GM23338 (cell line): ENCODE results near the gene APOD.

Source experiments
- CREB1 ChIP-seq: fragments of 250-450 bp; sonication (Bioruptor Pico); IDR thresholded peaks from 2 replicates; pipeline ENCODE4 v1.5.0; 2020; ENCODE audit warnings: low read depth, mild to moderate bottlenecking, moderate library complexity
- EZH2 ChIP-seq: fragments of 200-600 bp; sonication (generic); IDR thresholded peaks from one replicate; pipeline ENCODE4 v1.8.0; 2017; ENCODE audit warnings: antibody characterized with exemption, mild to moderate bottlenecking, low read depth; ENCODE audit not compliant: unreplicated experiment
- EZH2phosphoT487 ChIP-seq: fragments of 200-600 bp; sonication (generic); IDR thresholded peaks from one replicate; pipeline ENCODE4 v1.8.1; 2018; ENCODE audit warnings: antibody characterized with exemption; ENCODE audit not compliant: unreplicated experiment
- JUNB ChIP-seq: IDR thresholded peaks from one replicate; pipeline ENCODE4 v1.6.1; 2016; ENCODE audit warnings: antibody characterized with exemption; ENCODE audit not compliant: unreplicated experiment
- POLR2AphosphoS5 ChIP-seq: IDR thresholded peaks from 2 replicates; pipeline ENCODE4 v1.6.1; 2016; ENCODE audit warnings: antibody characterized with exemption, low read depth
- TF ChIP-seq, protein P1 (sequence below), 2 experiments: fragments of 200-600 bp in 1 of 2; sonication (generic) in 1 of 2; conservative IDR thresholded peaks; 2 replicates each; pipeline versions ENCODE4 v1.5.1 to v1.6.1; 2016 to 2017; ENCODE audit warnings: antibody characterized with exemption in 2 of 2, low read depth in 2 of 2, mild to moderate bottlenecking in 2 of 2, moderate library complexity in 1 of 2
- TF ChIP-seq, protein P2 (sequence below): IDR thresholded peaks from one replicate; pipeline ENCODE4 v1.6.1; 2018; ENCODE audit warnings: antibody characterized with exemption; ENCODE audit not compliant: unreplicated experiment

DNA sequence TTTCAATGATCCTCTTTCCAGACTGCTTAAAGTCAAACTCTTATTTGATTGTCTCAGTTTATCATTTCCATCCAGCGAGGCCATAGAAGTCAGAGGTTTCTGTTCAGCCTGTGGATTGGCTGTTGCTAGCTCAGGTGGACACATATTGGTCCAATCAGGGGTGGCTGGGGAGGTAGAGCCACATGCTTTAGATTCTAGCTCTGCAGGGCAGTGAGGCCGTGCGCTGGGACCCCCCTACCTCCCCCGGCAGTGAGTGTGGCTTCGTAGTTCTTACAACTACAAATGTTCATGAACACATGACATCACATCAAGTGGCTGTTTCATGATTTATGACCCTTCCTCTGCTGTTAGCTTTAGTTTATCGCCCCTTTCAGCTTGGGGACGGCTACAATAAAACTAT is 18.0 kb downstream of the APOD start:
- TF ChIP-seq, protein P1, sequence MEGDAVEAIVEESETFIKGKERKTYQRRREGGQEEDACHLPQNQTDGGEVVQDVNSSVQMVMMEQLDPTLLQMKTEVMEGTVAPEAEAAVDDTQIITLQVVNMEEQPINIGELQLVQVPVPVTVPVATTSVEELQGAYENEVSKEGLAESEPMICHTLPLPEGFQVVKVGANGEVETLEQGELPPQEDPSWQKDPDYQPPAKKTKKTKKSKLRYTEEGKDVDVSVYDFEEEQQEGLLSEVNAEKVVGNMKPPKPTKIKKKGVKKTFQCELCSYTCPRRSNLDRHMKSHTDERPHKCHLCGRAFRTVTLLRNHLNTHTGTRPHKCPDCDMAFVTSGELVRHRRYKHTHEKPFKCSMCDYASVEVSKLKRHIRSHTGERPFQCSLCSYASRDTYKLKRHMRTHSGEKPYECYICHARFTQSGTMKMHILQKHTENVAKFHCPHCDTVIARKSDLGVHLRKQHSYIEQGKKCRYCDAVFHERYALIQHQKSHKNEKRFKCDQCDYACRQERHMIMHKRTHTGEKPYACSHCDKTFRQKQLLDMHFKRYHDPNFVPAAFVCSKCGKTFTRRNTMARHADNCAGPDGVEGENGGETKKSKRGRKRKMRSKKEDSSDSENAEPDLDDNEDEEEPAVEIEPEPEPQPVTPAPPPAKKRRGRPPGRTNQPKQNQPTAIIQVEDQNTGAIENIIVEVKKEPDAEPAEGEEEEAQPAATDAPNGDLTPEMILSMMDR (conservative IDR thresholded peaks at IDR 0.05; ENCODE audit: low read depth in 2 of 2): no peak
- TF ChIP-seq EZH2 (no peak), CREB1 (CRISPR knock-in tag) (no peak), POLR2AphosphoS5 (no peak), JUNB (no peak), EZH2phosphoT487 (no peak)
- TF ChIP-seq, protein P2, sequence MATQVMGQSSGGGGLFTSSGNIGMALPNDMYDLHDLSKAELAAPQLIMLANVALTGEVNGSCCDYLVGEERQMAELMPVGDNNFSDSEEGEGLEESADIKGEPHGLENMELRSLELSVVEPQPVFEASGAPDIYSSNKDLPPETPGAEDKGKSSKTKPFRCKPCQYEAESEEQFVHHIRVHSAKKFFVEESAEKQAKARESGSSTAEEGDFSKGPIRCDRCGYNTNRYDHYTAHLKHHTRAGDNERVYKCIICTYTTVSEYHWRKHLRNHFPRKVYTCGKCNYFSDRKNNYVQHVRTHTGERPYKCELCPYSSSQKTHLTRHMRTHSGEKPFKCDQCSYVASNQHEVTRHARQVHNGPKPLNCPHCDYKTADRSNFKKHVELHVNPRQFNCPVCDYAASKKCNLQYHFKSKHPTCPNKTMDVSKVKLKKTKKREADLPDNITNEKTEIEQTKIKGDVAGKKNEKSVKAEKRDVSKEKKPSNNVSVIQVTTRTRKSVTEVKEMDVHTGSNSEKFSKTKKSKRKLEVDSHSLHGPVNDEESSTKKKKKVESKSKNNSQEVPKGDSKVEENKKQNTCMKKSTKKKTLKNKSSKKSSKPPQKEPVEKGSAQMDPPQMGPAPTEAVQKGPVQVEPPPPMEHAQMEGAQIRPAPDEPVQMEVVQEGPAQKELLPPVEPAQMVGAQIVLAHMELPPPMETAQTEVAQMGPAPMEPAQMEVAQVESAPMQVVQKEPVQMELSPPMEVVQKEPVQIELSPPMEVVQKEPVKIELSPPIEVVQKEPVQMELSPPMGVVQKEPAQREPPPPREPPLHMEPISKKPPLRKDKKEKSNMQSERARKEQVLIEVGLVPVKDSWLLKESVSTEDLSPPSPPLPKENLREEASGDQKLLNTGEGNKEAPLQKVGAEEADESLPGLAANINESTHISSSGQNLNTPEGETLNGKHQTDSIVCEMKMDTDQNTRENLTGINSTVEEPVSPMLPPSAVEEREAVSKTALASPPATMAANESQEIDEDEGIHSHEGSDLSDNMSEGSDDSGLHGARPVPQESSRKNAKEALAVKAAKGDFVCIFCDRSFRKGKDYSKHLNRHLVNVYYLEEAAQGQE: no peak
